GM18868 (cell line): ENCODE data around the gene AKT3.
A peak's percentile ranks its signal among the peaks of the same experiment; 100 is the strongest.

ENCODE experiments used
- ATAC-seq: cut with Tn5 transposase; IDR thresholded peaks from one replicate; pipeline ENCODE4 v1.9.1; 2021; ENCODE audit warnings: mild to moderate bottlenecking, moderate library complexity; ENCODE audit not compliant: unreplicated experiment

The AKT3 gene

DNA sequence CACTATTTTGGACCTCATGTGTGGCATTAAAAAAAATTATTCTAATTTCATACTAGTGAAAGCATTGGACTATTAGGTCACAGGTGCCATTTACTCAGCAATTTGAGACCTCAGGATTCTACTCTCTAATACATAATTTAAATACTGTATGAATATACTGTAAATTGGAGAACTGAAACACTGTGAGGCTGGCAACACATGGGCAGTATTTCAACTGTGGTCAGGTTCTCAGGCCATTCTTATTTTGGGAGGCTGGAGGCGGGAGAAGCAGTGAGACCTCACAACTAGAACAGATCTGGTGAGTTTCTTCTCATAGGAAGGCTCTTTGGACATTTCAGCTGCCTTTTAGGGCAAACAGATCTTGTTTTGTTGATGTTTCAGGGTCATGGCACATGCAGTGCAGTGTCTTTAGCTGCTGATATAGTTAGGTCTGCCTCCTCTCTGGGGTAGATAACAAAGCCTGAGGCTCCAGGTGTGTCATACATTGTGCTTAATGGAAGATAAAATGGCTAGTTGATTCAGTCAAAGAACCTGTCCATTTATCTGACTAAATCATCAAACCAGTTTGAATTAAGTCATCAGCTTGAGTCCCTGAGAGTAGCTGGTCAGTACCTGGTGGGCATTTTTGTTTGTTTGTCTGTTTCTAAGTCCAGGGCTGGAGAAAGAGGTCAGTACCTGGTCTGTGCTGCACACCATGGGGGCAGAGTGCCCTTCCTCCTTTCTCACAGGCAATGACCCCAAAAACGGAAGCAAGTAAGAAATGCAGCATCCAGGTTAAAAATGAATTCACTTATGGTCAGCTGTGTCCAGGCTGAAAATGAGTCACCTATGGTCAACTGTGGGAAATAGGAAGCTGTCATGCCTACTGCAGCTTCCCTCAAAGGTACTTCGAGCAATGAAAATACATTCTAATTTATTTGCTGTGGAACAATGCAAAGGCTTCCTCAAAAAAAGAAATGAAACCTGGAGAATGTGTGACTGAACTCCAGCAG is 378.0 kb downstream of the AKT3 start:
- peak; percentile 88 for ATAC-seq

- no peak for ATAC-seq
These were observed 378.9 kb downstream of the AKT3 start for GRCh38 chr1:243471026-243471685.

DNA sequence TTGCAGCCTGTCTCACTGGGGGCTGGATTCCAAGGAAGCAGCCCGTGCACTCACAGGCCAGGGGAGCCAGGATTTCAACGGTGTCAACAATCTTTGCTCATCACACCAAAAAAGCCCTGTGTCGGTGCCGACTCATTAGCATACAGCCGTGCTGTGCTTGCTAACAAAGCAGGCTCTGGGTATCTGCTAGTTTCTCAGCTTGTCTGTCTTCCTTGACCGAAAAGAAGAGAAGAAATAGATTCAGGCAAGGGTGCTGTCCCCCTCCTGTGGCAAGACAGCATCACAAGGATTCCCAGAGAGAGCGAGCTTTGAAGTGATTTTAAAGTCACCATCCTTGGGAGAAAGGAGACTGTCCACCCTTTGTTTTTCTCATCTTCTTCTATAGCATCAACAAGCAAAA is 379.5 kb downstream of the AKT3 start:
- ATAC-seq, result no peak

DNA sequence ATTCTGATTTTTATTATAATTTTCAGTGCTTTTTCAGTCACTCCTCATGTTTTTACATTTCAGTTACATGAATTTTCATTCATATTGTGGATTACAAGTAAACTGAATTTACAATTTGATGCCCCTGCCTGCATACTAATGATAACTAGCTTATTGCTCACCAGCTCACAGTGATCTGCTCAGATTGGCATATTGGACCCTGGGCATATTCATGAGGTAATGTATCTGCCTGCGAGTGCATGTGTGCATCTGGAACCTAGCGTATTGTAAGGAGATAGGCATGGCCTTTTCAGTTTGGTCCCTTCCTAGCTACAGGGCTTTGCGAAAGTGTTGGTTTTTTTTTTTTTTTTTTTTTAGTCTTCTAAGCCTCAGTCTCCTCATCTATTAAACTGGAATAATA is 380.5 kb downstream of the AKT3 start:
- no peak for ATAC-seq

- ATAC-seq, result no peak
These were observed 384.3 kb downstream of the AKT3 start for GRCh38 chr1:243465738-243466137.

DNA sequence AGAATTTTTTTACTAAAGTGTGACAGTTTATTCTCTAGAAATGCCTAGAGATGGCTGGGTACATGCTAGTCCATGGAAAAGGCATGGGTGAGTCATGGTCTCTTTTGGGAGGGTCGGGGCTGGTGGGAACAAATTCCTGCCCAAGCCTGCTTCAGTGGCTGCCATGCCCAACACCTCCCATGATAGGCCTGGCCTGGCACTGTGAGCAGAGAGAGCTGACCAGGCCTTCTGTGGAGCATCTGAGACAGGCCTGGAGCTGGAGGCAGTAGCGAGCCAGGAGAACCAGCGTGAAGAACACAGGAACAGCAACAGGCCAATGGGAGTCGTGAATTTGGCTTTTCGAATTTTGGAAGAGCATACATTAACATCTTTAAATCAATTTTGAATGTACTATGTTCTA is 385.0 kb downstream of the AKT3 start:
- ATAC-seq, result no peak

- no peak for ATAC-seq
These were observed 386.9 kb downstream of the AKT3 start for GRCh38 chr1:243462929-243463697.

GRCh38 chr1:243461700-243462099 is 388.3 kb downstream of the AKT3 start:
- no peak for ATAC-seq

DNA sequence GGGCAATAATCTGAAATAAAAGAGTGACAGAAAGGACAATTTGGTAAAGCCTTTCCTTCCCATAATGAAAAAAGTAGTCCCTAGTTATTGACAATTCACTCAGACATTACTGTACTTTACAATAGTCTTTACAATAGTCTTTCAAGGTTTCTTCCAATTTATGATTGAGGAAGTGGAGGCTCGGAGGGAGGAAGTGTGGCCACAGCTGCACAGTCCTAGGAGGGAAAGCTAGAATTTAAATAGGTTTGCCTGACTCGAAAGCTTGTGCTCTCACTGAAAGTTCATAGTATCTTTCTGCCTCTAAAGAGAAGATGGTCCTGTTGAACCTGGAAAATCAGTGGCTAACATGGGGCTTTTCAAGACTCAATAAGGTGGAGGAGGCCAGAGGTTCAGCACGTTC is 391.0 kb downstream of the AKT3 start:
- ATAC-seq, result no peak

DNA sequence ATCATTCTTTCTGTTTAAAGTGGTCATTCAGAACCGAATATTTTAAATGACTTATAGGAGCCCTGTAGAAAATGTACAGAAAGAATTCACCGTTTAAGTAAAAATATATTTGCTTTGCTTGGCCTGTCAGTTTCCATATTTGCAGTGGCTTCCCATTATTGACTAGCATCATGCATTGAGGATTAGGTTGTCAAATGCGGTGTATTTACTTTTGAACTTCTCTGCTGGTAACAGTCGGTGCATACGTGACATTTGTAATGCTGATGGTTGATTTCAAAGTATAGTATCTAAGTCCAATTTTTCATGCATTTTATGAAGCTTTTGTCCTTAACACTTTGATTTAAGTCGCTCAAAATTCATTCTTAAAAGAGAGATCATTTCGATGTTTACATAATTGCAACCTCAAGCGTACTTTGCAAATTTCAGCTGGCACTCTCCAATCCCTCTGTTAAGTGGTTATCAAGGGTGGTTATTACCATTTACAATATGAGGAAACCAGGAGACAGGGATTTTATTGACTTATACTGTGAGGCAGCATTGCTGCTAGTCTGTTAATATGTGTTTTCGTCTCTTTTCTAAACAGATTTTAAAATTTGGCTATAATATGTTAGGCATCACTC is 392.6 kb downstream of the AKT3 start:
- no peak for ATAC-seq

GRCh38 chr1:243455760-243456651 is 394.0 kb downstream of the AKT3 start:
- ATAC-seq, result no peak

GRCh38 chr1:243454328-243454997 is 395.6 kb downstream of the AKT3 start:
- no peak for ATAC-seq

- ATAC-seq, result peak; percentile 72
These were observed 398.0 kb downstream of the AKT3 start for GRCh38 chr1:243452092-243452491.

DNA sequence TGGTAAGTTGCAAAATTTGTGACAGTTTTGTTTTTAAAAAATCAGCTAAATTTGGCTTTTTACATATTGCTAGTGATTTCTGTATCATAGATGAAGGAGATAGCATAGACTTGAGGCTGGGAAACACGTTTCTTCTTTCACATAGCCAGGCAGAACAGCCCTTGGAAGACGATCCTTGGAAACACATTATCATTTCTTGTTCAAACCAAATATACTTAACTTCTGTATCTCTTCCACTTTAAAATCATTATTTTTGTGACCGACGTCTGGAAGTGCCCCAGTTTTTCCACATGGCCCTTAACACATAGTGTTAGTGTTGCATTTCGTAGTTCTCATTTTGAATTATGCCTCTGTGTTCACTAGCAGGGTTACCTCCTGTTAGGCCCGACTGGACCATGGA is 400.7 kb downstream of the AKT3 start:
- no peak for ATAC-seq

DNA sequence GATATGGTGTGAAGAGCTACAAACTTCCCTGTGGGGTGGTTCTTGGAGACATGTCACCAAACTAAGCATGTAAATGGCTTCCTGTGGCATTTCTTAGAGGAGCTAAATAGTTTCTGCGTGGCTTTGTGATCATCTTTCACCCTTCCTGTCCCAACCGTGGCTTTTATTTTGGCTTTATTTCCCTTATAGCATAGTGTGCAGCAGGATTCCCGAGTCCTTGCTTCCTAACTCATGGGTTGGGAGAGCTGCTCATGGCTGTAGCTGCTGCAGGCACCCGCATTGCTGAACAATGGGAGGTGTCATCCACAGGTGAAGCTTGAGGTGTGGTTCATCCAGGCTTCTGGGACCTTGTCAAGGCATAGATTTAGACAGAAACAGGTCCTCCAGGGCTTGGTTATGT is 402.2 kb downstream of the AKT3 start:
- ATAC-seq, result no peak

- ATAC-seq, result no peak
These were observed 402.7 kb downstream of the AKT3 start for GRCh38 chr1:243447347-243447746.

DNA sequence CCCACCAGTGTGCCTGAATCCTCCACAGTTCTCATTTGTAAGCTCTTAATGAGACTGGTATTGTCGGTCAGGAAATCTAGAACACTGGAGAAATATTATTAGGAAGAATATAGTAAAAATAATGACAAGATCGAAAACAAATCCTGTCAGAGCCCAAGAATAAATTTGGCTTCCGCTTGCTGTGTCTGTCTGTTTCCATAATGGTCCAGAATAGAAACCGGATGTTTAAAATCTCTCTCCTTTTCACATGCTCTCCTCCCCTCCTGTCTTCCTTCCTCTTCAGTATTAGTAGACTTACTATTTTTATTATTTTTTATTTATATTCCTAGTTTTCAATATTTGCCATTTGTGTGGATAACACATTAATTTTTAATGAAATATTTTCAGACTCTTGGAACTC is 406.5 kb downstream of the AKT3 start:
- peak; percentile 77 for ATAC-seq

GRCh38 chr1:243441601-243442000 is 408.4 kb downstream of the AKT3 start:
- ATAC-seq, result no peak

DNA sequence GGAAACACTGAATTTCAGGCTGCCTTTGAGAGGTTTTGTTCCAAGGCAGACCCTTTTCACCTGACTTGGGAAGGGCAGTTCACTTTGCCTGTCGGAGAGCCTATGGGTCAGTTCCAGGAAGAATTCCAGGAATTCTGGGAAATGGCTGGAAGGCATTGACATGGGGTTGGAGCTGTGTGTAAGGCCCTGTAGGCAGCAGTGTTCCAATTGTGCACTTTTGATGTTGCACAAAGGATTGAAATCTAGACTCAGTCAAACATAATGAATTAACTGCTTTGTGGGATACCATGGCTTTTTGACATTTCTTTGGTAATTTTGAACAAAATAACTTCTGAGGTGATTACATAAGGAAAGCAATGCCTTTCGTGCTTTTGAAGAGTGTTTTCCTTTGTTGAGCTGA is 409.6 kb downstream of the AKT3 start:
- no peak for ATAC-seq
